Fibroblast of skin of left biceps (primary cell): ENCODE measurements around the gene PHB1.
"Not testable (repeated sequence)": the region's sequence is repeated elsewhere in the genome, so short reads cannot be mapped to it uniquely, and the experiment has no call there.

Source experiments
- DNase-seq, 2 experiments: peaks; one replicate each; pipeline ENCODE4 v3.0.0-alpha.2; 2013; ENCODE audit warnings: low read depth in 2 of 2

The PHB1 gene

GRCh38 chr17:49439673-49440571, 25.2 kb upstream of the PHB1 start:
- DNase-seq = no peak

- no peak for DNase-seq
Measured at GRCh38 chr17:49439305-49439672, 24.6 kb upstream of the PHB1 start.

- DNase-seq = no peak
Measured at GRCh38 chr17:49438436-49439278, 24.0 kb upstream of the PHB1 start.

GRCh38 chr17:49437696-49438435, 23.2 kb upstream of the PHB1 start:
- no peak for DNase-seq

- DNase-seq = no peak
Measured at GRCh38 chr17:49436174-49436573, 21.5 kb upstream of the PHB1 start.

- no peak for DNase-seq
Measured at GRCh38 chr17:49435671-49436029, 21.0 kb upstream of the PHB1 start.

- DNase-seq = no peak
Measured at GRCh38 chr17:49434821-49435670, 20.4 kb upstream of the PHB1 start.

GRCh38 chr17:49433000-49433694, 18.5 kb upstream of the PHB1 start:
- DNase-seq = no peak

- no peak for DNase-seq
Measured at GRCh38 chr17:49431743-49432142, 17.1 kb upstream of the PHB1 start.

- DNase-seq = no peak
Measured at GRCh38 chr17:49425004-49425286, 10.3 kb upstream of the PHB1 start.

- not testable (repeated sequence) for DNase-seq
Measured at GRCh38 chr17:49424276-49425003, 9.8 kb upstream of the PHB1 start.

- no peak for DNase-seq
Measured at GRCh38 chr17:49422714-49423113, 8.0 kb upstream of the PHB1 start.

- not testable (repeated sequence) for DNase-seq
Measured at GRCh38 chr17:49419761-49420160, 5.1 kb upstream of the PHB1 start.

- DNase-seq = not testable (repeated sequence)
Measured at GRCh38 chr17:49418754-49419740, 4.4 kb upstream of the PHB1 start.

- no peak for DNase-seq
Measured at GRCh38 chr17:49414271-49414621, 436 bp downstream of the PHB1 start.

- no peak for DNase-seq
Measured at GRCh38 chr17:49409066-49409465, 5.6 kb downstream of the PHB1 start.

GRCh38 chr17:49407981-49408501, 6.6 kb downstream of the PHB1 start:
- DNase-seq = peak; percentile 12 to 17

GRCh38 chr17:49407086-49407485, 7.6 kb downstream of the PHB1 start:
- no peak for DNase-seq
